Endothelial cell of umbilical vein (primary cell): ENCODE measurements around the gene COL4A1.

Source experiments
- CTCF ChIP-seq, 2 donors: IDR thresholded peaks; 1 replicate in 1 of 2; 2 replicates in 1 of 2; pipeline ENCODE4 v1.5.1; 2011; ENCODE audit warnings: low read length in 2 of 2, mild to moderate bottlenecking in 2 of 2, moderate library complexity in 2 of 2, control low read depth in 1 of 2, inconsistent platforms in 1 of 2, low read depth in 1 of 2; ENCODE audit not compliant: insufficient read depth in 1 of 2; ENCODE audit errors: extremely low read depth in 1 of 2
- EZH2 ChIP-seq: IDR thresholded peaks from 2 replicates; pipeline ENCODE4 v1.6.1; 2012; ENCODE audit warnings: borderline replicate concordance, low read depth, mild to moderate bottlenecking, moderate library complexity, low read length, inconsistent platforms; ENCODE audit not compliant: severe bottlenecking
- JUN ChIP-seq: IDR thresholded peaks from 2 replicates; pipeline ENCODE4 v1.6.1; 2011; ENCODE audit warnings: borderline replicate concordance, low read depth; ENCODE audit not compliant: insufficient read length, insufficient read depth
- POLR2A ChIP-seq: IDR thresholded peaks from 2 replicates; pipeline ENCODE4 v1.6.1; 2012; ENCODE audit warnings: low read depth, mild to moderate bottlenecking, control low read depth, low read length

GRCh38 chr13:110261166-110262081 lies 45.5 kb downstream of the COL4A1 start:
- TF ChIP-seq CTCF (IDR thresholded peaks at IDR 0.05; ENCODE audit: extremely low read depth in 1 of 2, insufficient read depth in 1 of 2, low read depth in 1 of 2, low read length in 2 of 2) (no peak), POLR2A (no peak), EZH2 (no peak), JUN (no peak)
